ENCODE measurements around the gene MEX3A.

MEX3A gene

GRCh38 chr1:156128654-156129597 lies 46.7 kb upstream of the MEX3A start:
- no peaks in the 10 kb centered on the region for H3F3A ChIP-seq (ENCODE audit: low read depth)
- H4K20me1 ChIP-seq (ENCODE audit: insufficient read depth, low read length, poor library complexity, severe bottlenecking): no peaks in the 10 kb centered on the region
- no peak overlapping the region for H2AFZ ChIP-seq (ENCODE audit: low read length)
- no peak overlapping the region for H3K4me3 ChIP-seq (ENCODE audit: low read length, poor library complexity, severe bottlenecking)
- H3K4me2 ChIP-seq (ENCODE audit: low read depth, low read length, poor library complexity, severe bottlenecking): no peak overlapping the region
- H3K36me3 ChIP-seq (ENCODE audit: insufficient read depth, low read length): no peaks in the 10 kb centered on the region
- H3K79me2 ChIP-seq (ENCODE audit: insufficient read depth, low read length): no peaks in the 10 kb centered on the region
- peaks cover 29% of the 10 kb centered on the region for H3K4me1 ChIP-seq (ENCODE audit: insufficient read depth, low read length, poor library complexity, severe bottlenecking)
- TF ChIP-seq CTCF (conservative IDR thresholded peaks at IDR 0.05; ENCODE audit: low read length) (no peak), EZH2phosphoT487 (IDR thresholded peaks at IDR 0.05; ENCODE audit: borderline replicate concordance) (no peak)
- H3K27me3 ChIP-seq (ENCODE audit: insufficient read depth, low read length, poor library complexity, severe bottlenecking): no peaks in the 10 kb centered on the region
- H3K9me3 ChIP-seq (ENCODE audit: insufficient read depth, low read depth, low read length): no peaks in the 10 kb centered on the region
- H3K9me2 ChIP-seq (replicated peaks; ENCODE audit: low read depth, low read length): no peaks in the 10 kb centered on the region
- no peak overlapping the region for H3K9ac ChIP-seq (ENCODE audit: low read depth, low read length, poor library complexity, severe bottlenecking)

- H3K9me2 ChIP-seq (replicated peaks; ENCODE audit: low read depth, low read length): no peaks in the 10 kb centered on the region
- no peak overlapping the region for H3K4me3 ChIP-seq (ENCODE audit: low read length, poor library complexity, severe bottlenecking)
- no peaks in the 10 kb centered on the region for H3K9me3 ChIP-seq (ENCODE audit: insufficient read depth, low read depth, low read length)
- no peak overlapping the region for H3K9ac ChIP-seq (ENCODE audit: low read depth, low read length, poor library complexity, severe bottlenecking)
- H3K79me2 ChIP-seq (ENCODE audit: insufficient read depth, low read length): no peaks in the 10 kb centered on the region
- H3F3A ChIP-seq (ENCODE audit: low read depth): no peaks in the 10 kb centered on the region
- H3K4me1 ChIP-seq (ENCODE audit: insufficient read depth, low read length, poor library complexity, severe bottlenecking): peaks cover 35% of the 10 kb centered on the region
- H2AFZ ChIP-seq (ENCODE audit: low read length): no peak overlapping the region
- no peaks in the 10 kb centered on the region for H3K36me3 ChIP-seq (ENCODE audit: insufficient read depth, low read length)
- H3K27me3 ChIP-seq (ENCODE audit: insufficient read depth, low read length, poor library complexity, severe bottlenecking): no peaks in the 10 kb centered on the region
- H3K4me2 ChIP-seq (ENCODE audit: low read depth, low read length, poor library complexity, severe bottlenecking): no peak overlapping the region
- TF ChIP-seq EZH2phosphoT487 (IDR thresholded peaks at IDR 0.05; ENCODE audit: borderline replicate concordance): no peak
- TF ChIP-seq CTCF (conservative IDR thresholded peaks at IDR 0.05; ENCODE audit: low read length): no peak
- no peaks in the 10 kb centered on the region for H4K20me1 ChIP-seq (ENCODE audit: insufficient read depth, low read length, poor library complexity, severe bottlenecking)
These were observed 46.0 kb upstream of the MEX3A start for GRCh38 chr1:156128308-156128653.

GRCh38 chr1:156126630-156127534 lies 44.6 kb upstream of the MEX3A start:
- H2AFZ ChIP-seq (ENCODE audit: low read length): no peak overlapping the region

More at GRCh38 chr1:156126630-156127534, 44.6 kb upstream of the MEX3A start:
- Histone ChIP-seq H3K9ac (ENCODE audit: low read depth, low read length, poor library complexity, severe bottlenecking) (peak overlapping the region; percentile 76), H3K9me3 (ENCODE audit: insufficient read depth, low read depth, low read length) (no peaks in the 10 kb centered on the region), H3F3A (ENCODE audit: low read depth) (no peaks in the 10 kb centered on the region), H3K4me2 (ENCODE audit: low read depth, low read length, poor library complexity, severe bottlenecking) (peak overlapping the region; percentile 95), H4K20me1 (ENCODE audit: insufficient read depth, low read length, poor library complexity, severe bottlenecking) (no peaks in the 10 kb centered on the region), H3K9me2 (replicated peaks; ENCODE audit: low read depth, low read length) (no peaks in the 10 kb centered on the region), H3K4me1 (ENCODE audit: insufficient read depth, low read length, poor library complexity, severe bottlenecking) (peaks cover 38% of the 10 kb centered on the region), H3K36me3 (ENCODE audit: insufficient read depth, low read length) (no peaks in the 10 kb centered on the region), H3K27me3 (ENCODE audit: insufficient read depth, low read length, poor library complexity, severe bottlenecking) (no peaks in the 10 kb centered on the region), H3K79me2 (ENCODE audit: insufficient read depth, low read length) (no peaks in the 10 kb centered on the region), H3K4me3 (ENCODE audit: low read length, poor library complexity, severe bottlenecking) (peak overlapping the region; percentile 77)
- TF ChIP-seq CTCF (conservative IDR thresholded peaks at IDR 0.05; ENCODE audit: low read length) (no peak), EZH2phosphoT487 (IDR thresholded peaks at IDR 0.05; ENCODE audit: borderline replicate concordance) (no peak)
